ENCODE measurements around the gene DCLK3. TPM values are rescaled to one million over a fixed set of nuclear protein-coding genes. Genes with fewer than 3 reads are reported as not detected.

DCLK3 gene
- total and polyA plus RNA-seq, 2 of the 8 experiments (the other 6 are each of a cell fraction or from before 2014, with no cell fraction given): 0.27 to 0.63 TPM

GRCh38 chr3:36761779-36762178 is 2.6 kb downstream of the DCLK3 start (continued):
- TF ChIP-seq YY1 (IDR thresholded peaks at IDR 0.05; ENCODE audit: low read depth, low read length) (no peak), CBX5 (IDR thresholded peaks at IDR 0.05; ENCODE audit: low read depth, low read length) (no peak)
